ENCODE results near the gene TMEM108.

GRCh38 chr3:133025546-133025945 is 12.6 kb upstream of the TMEM108 start:
- no peak for TF ChIP-seq EP300 (IDR thresholded peaks at IDR 0.05)
- TF ChIP-seq, protein P1, sequence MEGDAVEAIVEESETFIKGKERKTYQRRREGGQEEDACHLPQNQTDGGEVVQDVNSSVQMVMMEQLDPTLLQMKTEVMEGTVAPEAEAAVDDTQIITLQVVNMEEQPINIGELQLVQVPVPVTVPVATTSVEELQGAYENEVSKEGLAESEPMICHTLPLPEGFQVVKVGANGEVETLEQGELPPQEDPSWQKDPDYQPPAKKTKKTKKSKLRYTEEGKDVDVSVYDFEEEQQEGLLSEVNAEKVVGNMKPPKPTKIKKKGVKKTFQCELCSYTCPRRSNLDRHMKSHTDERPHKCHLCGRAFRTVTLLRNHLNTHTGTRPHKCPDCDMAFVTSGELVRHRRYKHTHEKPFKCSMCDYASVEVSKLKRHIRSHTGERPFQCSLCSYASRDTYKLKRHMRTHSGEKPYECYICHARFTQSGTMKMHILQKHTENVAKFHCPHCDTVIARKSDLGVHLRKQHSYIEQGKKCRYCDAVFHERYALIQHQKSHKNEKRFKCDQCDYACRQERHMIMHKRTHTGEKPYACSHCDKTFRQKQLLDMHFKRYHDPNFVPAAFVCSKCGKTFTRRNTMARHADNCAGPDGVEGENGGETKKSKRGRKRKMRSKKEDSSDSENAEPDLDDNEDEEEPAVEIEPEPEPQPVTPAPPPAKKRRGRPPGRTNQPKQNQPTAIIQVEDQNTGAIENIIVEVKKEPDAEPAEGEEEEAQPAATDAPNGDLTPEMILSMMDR (IDR thresholded peaks at IDR 0.05): no peak
